ENCODE results near the gene SMIM9. TPM values are rescaled to one million over a fixed set of nuclear protein-coding genes. Genes with fewer than 3 reads are reported as not detected.
"Not testable (repeated sequence)": the region's sequence is repeated elsewhere in the genome, so short reads cannot be mapped to it uniquely, and the experiment has no call there.

SMIM9 gene
- polyA plus RNA-seq, 6 donors from 2014 or later, result not detected

DNA sequence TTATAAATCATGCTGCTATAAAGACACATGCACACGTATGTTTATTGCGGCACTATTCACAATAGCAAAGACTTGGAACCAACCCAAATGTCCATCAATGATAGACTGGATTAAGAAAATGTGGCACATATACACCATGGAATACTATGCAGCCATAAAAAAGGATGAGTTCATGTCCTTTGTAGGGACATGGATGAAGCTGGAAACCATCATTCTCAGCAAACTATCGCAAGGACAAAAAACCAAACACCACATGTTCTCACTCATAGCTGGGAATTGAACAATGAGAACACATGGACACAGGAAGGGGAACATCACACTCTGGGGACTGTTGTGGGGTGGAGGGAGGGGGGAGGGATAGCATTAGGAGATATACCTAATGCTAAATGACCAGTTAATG is 8.9 kb downstream of the SMIM9 start:
- H3K36me3 Mint-ChIP-seq; H3K9me3 Mint-ChIP-seq; H3K27me3 Mint-ChIP-seq; H3K4me3 Mint-ChIP-seq; ATAC-seq (ENCODE audit: low read depth in 2 of 2); H3K27ac Mint-ChIP-seq; DNase-seq: not testable (repeated sequence)
- H3K4me1 Mint-ChIP-seq, result peaks cover 17 to 36% (median 29%) of the 10 kb centered on the region in 3 donors

DNA sequence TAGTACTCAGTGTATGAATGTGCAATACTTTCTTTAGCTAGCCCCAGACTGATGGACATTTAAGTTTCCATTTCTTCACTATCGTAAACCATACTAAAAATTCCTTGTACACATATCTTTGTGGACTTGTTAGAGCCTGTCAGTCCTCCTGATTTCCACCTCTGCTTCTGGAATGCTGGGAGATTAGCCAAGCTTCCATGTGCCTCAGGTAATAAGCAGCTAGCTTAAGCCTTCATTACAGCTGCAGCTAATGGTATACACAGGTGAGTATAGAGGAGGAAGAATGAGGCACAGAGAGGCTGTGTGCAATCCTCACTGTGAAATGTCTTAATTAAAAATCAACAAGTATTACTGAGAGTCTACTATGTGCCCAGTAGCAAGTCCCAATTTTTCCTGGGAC is 9.8 kb downstream of the SMIM9 start:
- peaks cover 19 to 37% (median 30%) of the 10 kb centered on the region in 3 donors for H3K4me1 Mint-ChIP-seq
- DNase-seq (no peak), ATAC-seq (ENCODE audit: low read depth in 2 of 2) (no peak)
- no peaks in the 10 kb centered on the region for H3K36me3 Mint-ChIP-seq
- H3K4me3 Mint-ChIP-seq, result no peak overlapping the region
- peaks cover 0 to 5% (median under 1%) of the 10 kb centered on the region in 7 donors for H3K9me3 Mint-ChIP-seq
- no peaks in the 10 kb centered on the region for H3K27me3 Mint-ChIP-seq
- H3K27ac Mint-ChIP-seq, result no peak overlapping the region

DNA sequence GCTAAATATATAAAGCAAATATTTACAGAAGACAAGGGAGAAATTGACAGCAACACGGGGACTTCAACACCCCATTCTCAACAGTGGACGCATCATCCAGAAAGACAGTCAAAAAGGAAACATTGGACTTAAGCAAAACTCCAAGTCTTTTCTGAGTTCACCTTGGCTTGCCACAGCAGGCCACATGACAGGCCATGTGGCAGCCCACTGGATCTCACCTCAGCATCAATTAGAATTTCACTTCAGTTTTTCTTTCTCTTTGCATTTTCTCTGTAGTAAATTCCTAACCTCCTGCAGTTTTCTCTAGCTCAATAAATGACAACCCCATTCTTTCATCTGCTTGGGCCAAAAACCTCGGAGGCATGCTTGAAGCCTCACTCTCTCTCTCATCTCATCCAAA is 12.4 kb downstream of the SMIM9 start:
- ATAC-seq (ENCODE audit: low read depth in 2 of 2) (no peak), DNase-seq (no peak)
- no peak overlapping the region for H3K4me3 Mint-ChIP-seq
- no peaks in the 10 kb centered on the region for H3K27me3 Mint-ChIP-seq
- peaks cover 15 to 21% (median 17%) of the 10 kb centered on the region in 3 donors for H3K4me1 Mint-ChIP-seq
- no peak overlapping the region for H3K27ac Mint-ChIP-seq
- peaks cover 0 to 5% (median 0%) of the 10 kb centered on the region in 7 donors for H3K9me3 Mint-ChIP-seq
- H3K36me3 Mint-ChIP-seq, result no peaks in the 10 kb centered on the region

DNA sequence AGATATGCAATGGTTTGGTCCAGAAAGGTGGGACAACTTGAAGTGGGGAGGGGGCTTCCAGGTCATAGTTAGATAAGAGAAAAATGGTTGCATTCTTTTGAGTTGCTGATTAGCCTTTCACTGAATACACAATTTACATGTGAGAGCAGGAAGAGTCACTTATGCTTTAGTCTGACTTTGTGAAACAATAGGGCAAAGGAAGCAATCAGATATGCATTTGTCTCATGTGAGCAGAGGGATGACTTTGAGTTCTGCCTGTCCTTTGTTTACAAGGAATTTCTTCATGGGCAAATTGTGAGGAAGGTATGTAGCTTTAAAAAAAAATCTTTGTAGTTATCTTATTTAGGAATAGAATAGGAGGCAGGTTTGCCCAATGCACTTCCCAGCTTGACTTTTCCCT is 12.9 kb downstream of the SMIM9 start:
- DNase-seq (no peak), ATAC-seq (ENCODE audit: low read depth in 2 of 2) (no peak)
- peaks cover 0 to 5% (median 0%) of the 10 kb centered on the region in 7 donors for H3K9me3 Mint-ChIP-seq
- H3K36me3 Mint-ChIP-seq, result no peaks in the 10 kb centered on the region
- no peaks in the 10 kb centered on the region for H3K27me3 Mint-ChIP-seq
- no peak overlapping the region for H3K27ac Mint-ChIP-seq
- peaks cover 15 to 21% (median 17%) of the 10 kb centered on the region in 3 donors for H3K4me1 Mint-ChIP-seq
- H3K4me3 Mint-ChIP-seq, result no peak overlapping the region

DNA sequence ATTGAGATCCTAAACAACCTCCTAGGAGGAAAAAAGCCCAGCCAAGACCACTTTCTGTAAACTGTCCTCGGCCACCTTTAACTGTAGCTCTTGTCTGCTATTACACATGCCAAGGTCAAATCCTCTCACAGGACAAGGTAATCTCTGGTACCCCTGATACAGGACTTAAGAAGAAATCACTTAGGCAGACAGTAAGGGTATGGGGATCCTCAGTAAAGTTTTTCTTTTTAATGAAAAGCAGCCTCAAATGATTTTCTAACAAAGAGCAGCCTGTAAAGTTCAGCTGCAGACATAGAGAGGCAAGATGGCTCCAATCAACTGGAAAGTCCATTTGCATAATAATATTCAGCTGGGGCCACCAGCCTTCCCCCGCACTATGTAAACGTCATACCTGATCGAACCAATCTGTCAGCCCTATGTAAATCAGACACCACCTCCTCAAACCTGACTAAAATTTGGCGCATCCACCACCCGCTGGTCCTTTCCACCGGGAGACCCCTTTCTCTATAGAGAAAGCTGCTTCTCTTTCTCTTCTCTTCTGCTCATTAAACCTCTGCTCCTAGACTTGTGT is 14.6 kb downstream of the SMIM9 start:
- Mint-ChIP-seq H3K27me3 (no peaks in the 10 kb centered on the region), H3K36me3 (no peaks in the 10 kb centered on the region), H3K9me3 (peaks cover 0 to 5% (median 0%) of the 10 kb centered on the region in 7 donors), H3K27ac (peak overlapping the region in 3 of 6 donors; percentile 3 to 74 (median 4)), H3K4me3 (peak overlapping the region in 5 of 8 donors; percentile 15 to 67 (median 39)), H3K4me1 (peaks cover 15 to 21% (median 17%) of the 10 kb centered on the region in 3 donors)
- peak; percentile 98 for ATAC-seq (ENCODE audit: low read depth in 2 of 2)
- DNase-seq, result peak; percentile 48

DNA sequence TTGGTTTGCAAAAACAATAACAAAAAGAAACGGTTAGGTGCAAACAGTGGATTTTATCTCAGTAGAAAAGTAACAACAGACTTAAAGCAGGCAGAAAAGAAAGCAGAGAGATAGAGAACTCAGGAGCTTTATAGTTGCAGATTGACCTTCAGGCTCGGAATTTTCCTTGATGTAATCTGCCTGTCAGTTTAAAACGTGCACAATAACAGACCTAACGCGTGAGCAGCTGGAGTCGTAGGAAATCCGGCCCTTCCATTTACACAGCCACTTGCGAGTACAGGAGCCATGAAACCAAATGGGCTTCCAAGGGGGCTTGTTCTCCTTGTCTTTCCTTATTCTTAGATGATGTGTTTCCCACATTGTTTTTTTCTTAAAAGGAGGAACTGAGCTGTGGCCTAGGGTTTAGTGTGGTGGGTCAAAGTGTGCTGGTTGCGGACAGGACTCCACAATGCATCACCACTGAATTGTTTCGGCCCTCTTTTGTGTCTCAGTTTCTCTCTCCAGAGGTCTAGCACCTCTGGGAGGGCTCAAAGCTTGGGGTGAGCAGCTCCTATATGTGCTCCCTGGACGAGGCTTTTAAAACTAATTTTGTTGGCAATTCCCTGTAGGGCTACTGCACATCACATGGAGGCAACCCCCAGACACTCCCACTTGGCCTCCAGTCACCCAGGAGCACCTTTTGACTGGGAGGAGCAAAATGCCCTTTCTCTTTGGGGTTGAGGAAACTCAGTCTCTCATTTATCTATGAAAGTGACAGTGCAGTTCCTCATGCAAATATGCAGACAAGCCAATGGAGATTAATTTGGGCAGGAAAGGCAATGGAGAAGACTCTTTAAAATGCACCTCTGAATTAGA is 15.3 kb downstream of the SMIM9 start:
- Mint-ChIP-seq H3K4me3 (peak overlapping the region in 1 of 8 donors; percentile 35), H3K36me3 (no peaks in the 10 kb centered on the region), H3K9me3 (peaks cover 0 to 5% (median 0%) of the 10 kb centered on the region in 7 donors), H3K27ac (peak overlapping the region in 3 of 6 donors; percentile 4 to 81 (median 29)), H3K27me3 (no peaks in the 10 kb centered on the region), H3K4me1 (peaks cover 15 to 21% (median 17%) of the 10 kb centered on the region in 3 donors)
- peak; percentile 32 to 34 for ATAC-seq (ENCODE audit: low read depth in 2 of 2)
- no peak for DNase-seq

DNA sequence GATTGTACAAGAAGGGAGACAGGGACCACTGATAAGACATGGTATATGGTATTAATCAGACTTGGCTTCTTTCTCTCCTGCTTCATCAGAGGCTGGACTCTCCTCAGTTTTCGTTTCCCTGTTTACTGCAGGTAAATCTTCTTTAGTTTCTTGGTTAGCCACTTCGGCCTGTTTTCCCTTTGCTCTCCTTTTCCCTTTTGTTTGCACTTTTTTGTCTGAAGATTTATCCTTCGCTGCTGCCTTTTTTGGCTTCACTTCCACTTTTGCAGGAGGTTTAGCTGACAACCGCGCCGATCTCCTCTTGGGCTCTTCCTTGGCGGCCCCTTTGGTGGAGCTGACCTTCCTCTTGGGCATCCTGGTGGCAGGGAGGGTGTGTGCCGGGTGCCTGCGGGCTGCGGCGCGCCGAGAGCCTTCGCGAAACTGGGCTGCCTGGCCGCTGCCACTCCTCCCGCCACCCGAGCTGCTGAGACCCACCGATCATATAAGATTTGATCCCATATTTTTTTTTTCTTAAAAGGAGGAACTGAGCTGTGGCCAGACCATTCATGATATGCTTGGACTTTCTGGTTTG is 17.3 kb downstream of the SMIM9 start:
- H3K4me3 Mint-ChIP-seq; H3K27ac Mint-ChIP-seq; H3K36me3 Mint-ChIP-seq; H3K27me3 Mint-ChIP-seq; DNase-seq; ATAC-seq (ENCODE audit: low read depth in 2 of 2); H3K9me3 Mint-ChIP-seq: not testable (repeated sequence)
- peaks cover 14 to 17% (median 14%) of the 10 kb centered on the region in 3 donors for H3K4me1 Mint-ChIP-seq

DNA sequence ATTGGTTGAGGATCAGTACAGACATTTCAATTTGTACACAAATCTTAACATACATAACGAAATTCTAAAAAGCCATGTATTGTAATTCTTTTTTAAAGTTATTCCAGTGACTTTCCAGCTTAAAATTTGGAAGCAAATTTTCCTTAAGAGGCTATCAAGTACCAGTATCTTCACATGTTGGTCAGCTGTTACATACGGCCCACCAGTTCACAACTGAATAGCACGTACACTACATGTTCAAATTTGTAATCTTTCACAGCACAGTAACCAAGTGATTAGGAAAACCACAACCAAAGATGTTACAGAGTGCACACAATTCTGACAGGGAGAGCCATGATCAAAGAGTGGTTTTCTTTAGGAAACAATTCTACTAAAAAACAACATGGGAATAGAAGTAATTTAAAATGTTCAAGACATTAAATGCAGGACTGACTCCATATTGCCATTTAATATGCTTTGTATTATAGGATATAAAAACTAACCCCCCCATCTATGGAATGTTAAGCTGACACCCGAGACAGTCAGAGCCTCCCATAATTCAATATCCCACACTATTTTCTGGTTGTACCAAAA is 18.1 kb downstream of the SMIM9 start:
- H3K27ac Mint-ChIP-seq; ATAC-seq (ENCODE audit: low read depth in 2 of 2); DNase-seq; H3K36me3 Mint-ChIP-seq; H3K27me3 Mint-ChIP-seq; H3K9me3 Mint-ChIP-seq; H3K4me3 Mint-ChIP-seq: not testable (repeated sequence)
- H3K4me1 Mint-ChIP-seq, result peaks cover 13 to 17% (median 14%) of the 10 kb centered on the region in 3 donors

DNA sequence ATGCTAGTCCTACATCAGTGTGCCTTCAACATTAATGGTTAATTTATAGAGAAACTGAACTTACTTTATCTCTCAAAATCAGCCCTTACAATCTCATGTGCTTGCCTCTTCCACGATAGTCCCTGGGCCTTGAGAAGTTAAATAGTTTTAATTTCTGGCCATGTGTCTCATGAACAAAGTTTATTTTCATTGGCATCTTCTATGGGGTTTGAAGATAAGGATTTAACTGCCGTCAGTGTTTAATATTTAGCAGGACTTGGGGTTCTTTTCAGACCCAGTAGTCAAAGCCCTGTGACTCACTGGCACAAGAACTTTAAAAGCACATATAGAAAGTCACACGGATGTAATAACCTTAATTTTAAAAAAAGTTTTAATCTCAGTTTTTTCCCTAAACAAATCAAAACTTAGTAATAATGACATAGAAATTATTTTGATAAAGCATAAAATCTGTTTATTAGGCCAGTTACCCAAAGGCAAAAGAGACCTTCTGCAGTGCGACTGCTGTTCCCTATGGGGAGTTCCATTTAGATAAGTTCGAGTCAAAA is 19.1 kb downstream of the SMIM9 start:
- no peak overlapping the region for H3K27ac Mint-ChIP-seq
- H3K36me3 Mint-ChIP-seq, result no peaks in the 10 kb centered on the region
- no peak overlapping the region for H3K4me3 Mint-ChIP-seq
- DNase-seq (no peak), ATAC-seq (ENCODE audit: low read depth in 2 of 2) (no peak)
- H3K4me1 Mint-ChIP-seq, result peaks cover 13 to 17% (median 14%) of the 10 kb centered on the region in 3 donors
- peaks cover 0 to 4% (median 0%) of the 10 kb centered on the region in 7 donors for H3K9me3 Mint-ChIP-seq
- H3K27me3 Mint-ChIP-seq, result no peaks in the 10 kb centered on the region

DNA sequence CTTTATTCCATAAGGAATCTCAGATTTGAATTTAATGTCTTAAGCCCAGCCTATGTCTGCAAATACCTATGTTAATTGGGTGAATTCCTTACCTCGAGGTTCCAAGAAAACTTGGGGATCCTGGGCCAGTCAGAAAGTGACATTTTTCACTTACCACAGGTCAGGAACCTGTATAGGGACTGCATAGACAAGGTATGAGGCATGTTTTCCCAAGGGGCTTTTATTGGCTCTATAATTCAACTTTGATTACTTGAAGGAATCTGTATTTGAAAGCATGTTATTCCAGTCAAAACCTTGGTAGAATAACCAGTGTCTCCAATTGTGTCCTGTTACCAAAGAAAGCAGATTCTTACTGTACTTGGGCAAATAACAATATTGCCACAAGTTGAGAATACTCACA is 20.7 kb downstream of the SMIM9 start:
- H3K27me3 Mint-ChIP-seq, result no peaks in the 10 kb centered on the region
- peaks cover 0 to 1% (median 0%) of the 10 kb centered on the region in 7 donors for H3K9me3 Mint-ChIP-seq
- peaks cover 0 to 2% (median 0%) of the 10 kb centered on the region in 3 donors for H3K4me1 Mint-ChIP-seq
- no peak overlapping the region for H3K27ac Mint-ChIP-seq
- DNase-seq, result no peak
- H3K4me3 Mint-ChIP-seq, result no peak overlapping the region
- no peak for ATAC-seq (ENCODE audit: low read depth in 2 of 2)
- no peaks in the 10 kb centered on the region for H3K36me3 Mint-ChIP-seq

DNA sequence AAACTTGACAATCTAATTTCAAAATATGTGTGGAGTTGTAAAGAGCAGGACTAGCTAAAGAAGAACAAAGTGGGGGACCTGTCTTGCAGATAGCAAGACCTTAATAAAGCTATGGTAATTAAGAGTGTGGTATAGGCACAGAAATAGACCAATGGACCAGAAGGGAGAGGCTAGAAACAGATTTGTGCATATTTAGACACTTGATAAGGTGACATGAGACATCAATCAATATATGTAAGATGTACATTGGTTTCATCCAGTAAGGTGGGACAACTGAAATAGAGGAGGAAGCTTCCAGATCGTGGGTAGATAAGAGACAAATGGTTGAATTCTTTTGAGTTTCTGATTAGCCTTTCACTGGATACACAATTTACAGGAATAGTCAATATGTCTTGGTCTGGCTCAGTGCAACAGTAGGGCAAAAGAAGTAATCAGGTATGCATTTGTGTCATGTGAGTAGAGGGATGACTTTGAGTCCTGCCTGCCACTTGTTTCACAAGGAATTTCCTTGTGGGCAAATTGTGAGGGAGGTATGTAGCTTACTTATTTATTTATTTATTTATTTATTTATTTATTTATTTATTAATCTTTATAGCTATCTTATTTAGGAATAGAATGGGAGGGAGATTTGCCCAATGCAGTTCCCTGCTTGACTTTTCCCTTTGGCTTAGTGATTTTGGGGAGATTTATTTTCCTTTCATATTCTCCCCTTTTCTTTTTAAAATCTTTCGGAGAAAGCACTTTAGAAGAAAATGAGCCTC is 21.9 kb downstream of the SMIM9 start:
- Mint-ChIP-seq H3K27ac (peak overlapping the region in 1 of 6 donors; percentile 59), H3K4me3 (no peak overlapping the region), H3K27me3 (no peaks in the 10 kb centered on the region), H3K36me3 (no peaks in the 10 kb centered on the region), H3K4me1 (no peaks in the 10 kb centered on the region), H3K9me3 (peaks cover 0 to 1% (median 0%) of the 10 kb centered on the region in 7 donors)
- DNase-seq, result no peak
- no peak for ATAC-seq (ENCODE audit: low read depth in 2 of 2)

DNA sequence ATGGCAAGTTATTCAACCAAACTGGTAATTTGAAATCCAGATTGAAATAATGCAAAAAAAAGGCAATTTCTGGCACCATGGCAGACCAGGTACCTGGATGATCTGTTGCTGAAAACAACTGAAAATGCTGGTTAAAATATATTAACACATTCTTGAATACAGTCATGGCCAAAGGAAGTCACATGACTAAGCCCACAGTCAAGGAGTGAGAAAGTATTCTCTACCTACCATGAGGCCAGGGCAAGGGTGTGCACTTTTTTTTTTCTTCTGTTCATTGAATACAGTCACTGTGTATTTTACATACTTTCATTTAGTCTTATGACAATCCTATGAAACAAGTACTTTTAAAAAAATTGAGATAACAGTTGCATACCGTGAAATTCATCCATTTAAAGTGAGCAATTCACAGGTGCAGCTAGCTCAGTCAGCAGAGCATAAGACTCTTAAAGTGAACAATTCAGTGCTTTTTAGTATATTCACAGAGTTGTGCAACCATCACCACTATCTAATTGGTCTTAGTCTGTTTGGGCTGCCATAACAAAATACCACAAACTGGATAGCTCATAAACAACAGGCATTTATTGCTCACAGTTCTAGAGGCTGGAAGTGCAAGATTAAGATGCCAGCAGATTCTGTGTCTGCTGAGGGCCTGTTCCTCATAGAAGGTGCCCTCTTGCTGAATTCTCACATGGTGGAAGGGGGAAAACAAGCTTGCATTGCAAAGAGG is 24.4 kb downstream of the SMIM9 start:
- Mint-ChIP-seq H3K9me3 (peaks cover 0 to 4% (median 0%) of the 10 kb centered on the region in 7 donors), H3K27me3 (no peaks in the 10 kb centered on the region), H3K27ac (no peak overlapping the region), H3K4me3 (no peak overlapping the region), H3K4me1 (no peaks in the 10 kb centered on the region), H3K36me3 (no peaks in the 10 kb centered on the region)
- DNase-seq (no peak), ATAC-seq (ENCODE audit: low read depth in 2 of 2) (no peak)
